Trophoblast cell (in vitro differentiated cells and primary cell): ENCODE data around the gene CCSER2.

Experiments
- DNase-seq, 2 donors: peaks; one replicate each; pipeline ENCODE4 v3.0.0-alpha.2; 2016
- H2AFZ ChIP-seq: 2 replicates; pipeline ENCODE4 v1.6.1; 2013; ENCODE audit warnings: low read length, moderate library complexity, mild to moderate bottlenecking; ENCODE audit not compliant: insufficient read depth, poor library complexity
- H2AK5ac ChIP-seq: 2 replicates; pipeline ENCODE4 v1.6.1; 2013; ENCODE audit warnings: mild to moderate bottlenecking, low read length
- H2BK120ac ChIP-seq: 2 replicates; pipeline ENCODE4 v1.6.1; 2013; ENCODE audit warnings: low read length, mild to moderate bottlenecking, moderate library complexity; ENCODE audit not compliant: insufficient read depth, poor library complexity
- H2BK12ac ChIP-seq: 2 replicates; pipeline ENCODE4 v1.6.1; 2013; ENCODE audit warnings: mild to moderate bottlenecking, low read length, moderate library complexity
- H2BK5ac ChIP-seq: 2 replicates; pipeline ENCODE4 v1.6.1; 2013; ENCODE audit warnings: low read length, low read depth, moderate library complexity, mild to moderate bottlenecking; ENCODE audit not compliant: poor library complexity
- H3K14ac ChIP-seq: 2 replicates; pipeline ENCODE4 v1.6.1; 2013; ENCODE audit warnings: mild to moderate bottlenecking, low read length
- H3K18ac ChIP-seq: 2 replicates; pipeline ENCODE4 v1.6.1; 2013; ENCODE audit warnings: mild to moderate bottlenecking, low read length
- H3K23ac ChIP-seq: 2 replicates; pipeline ENCODE4 v1.6.1; 2013; ENCODE audit warnings: low read length
- H3K27ac ChIP-seq: 2 replicates; pipeline ENCODE4 v1.5.1; 2013; ENCODE audit warnings: low read depth, mild to moderate bottlenecking, inconsistent platforms, low read length, moderate library complexity
- H3K27me3 ChIP-seq: 2 replicates; pipeline ENCODE4 v1.6.1; 2013; ENCODE audit warnings: inconsistent platforms, mild to moderate bottlenecking, low read length, moderate library complexity; ENCODE audit not compliant: insufficient read depth
- H3K36me3 ChIP-seq, 2 experiments: 1 replicate in 1 of 2; 2 replicates in 1 of 2; pipeline ENCODE4 v1.6.1; 2013; ENCODE audit warnings: low read length in 2 of 2, mild to moderate bottlenecking in 2 of 2, moderate library complexity in 1 of 2; ENCODE audit not compliant: insufficient read depth in 2 of 2, control insufficient read depth in 1 of 2
- H3K4ac ChIP-seq: 2 replicates; pipeline ENCODE4 v1.6.1; 2013; ENCODE audit warnings: low read depth, mild to moderate bottlenecking, low read length, moderate library complexity
- H3K4me1 ChIP-seq, 2 experiments: 1 replicate in 1 of 2; 2 replicates in 1 of 2; pipeline ENCODE4 v1.6.1; 2013; ENCODE audit warnings: low read length in 2 of 2, mild to moderate bottlenecking in 2 of 2, moderate library complexity in 1 of 2; ENCODE audit not compliant: insufficient read depth in 2 of 2, control insufficient read depth in 1 of 2
- H3K4me2 ChIP-seq: 2 replicates; pipeline ENCODE4 v1.6.1; 2013; ENCODE audit warnings: inconsistent platforms, mild to moderate bottlenecking, low read length, moderate library complexity
- H3K4me3 ChIP-seq: 2 replicates; pipeline ENCODE4 v1.5.1; 2013; ENCODE audit warnings: mild to moderate bottlenecking, low read depth, low read length, inconsistent platforms
- H3K79me1 ChIP-seq: one replicate; pipeline ENCODE4 v1.6.1; 2013; ENCODE audit warnings: low read length
- H3K79me2 ChIP-seq: 2 replicates; pipeline ENCODE4 v1.6.1; 2013; ENCODE audit warnings: low read length, mild to moderate bottlenecking; ENCODE audit not compliant: control insufficient read depth, insufficient read depth, poor library complexity
- H3K9ac ChIP-seq: 2 replicates; pipeline ENCODE4 v1.6.1; 2013; ENCODE audit warnings: mild to moderate bottlenecking, low read length
- H3K9me3 ChIP-seq: 2 replicates; pipeline ENCODE4 v1.6.1; 2013; ENCODE audit warnings: low read depth, mild to moderate bottlenecking, control low read depth, inconsistent platforms, low read length; ENCODE audit not compliant: insufficient read depth
- H4K12ac ChIP-seq: 2 replicates; pipeline ENCODE4 v1.6.1; 2013; ENCODE audit warnings: low read depth, mild to moderate bottlenecking, low read length, moderate library complexity
- H4K8ac ChIP-seq: 2 replicates; pipeline ENCODE4 v1.6.1; 2013; ENCODE audit warnings: low read depth, mild to moderate bottlenecking, low read length, moderate library complexity
- H4K91ac ChIP-seq: one replicate; pipeline ENCODE4 v1.6.1; 2013; ENCODE audit warnings: low read depth, mild to moderate bottlenecking, low read length, moderate library complexity
- WGBS: extraction: QIAGEN DNeasy Blood & Tissue Kit; methylation state at CpG from one replicate; pipeline ENCODE4 v1.1.7; 2013; ENCODE audit warnings: missing lambda C conversion rate; ENCODE audit not compliant: insufficient read length, insufficient coverage; ENCODE audit errors: extremely low coverage; 5-methylcytosine and 5-hydroxymethylcytosine counted together

Gene CCSER2

GRCh38 chr10:84550756-84551436 lies 222.5 kb downstream of the CCSER2 start:
- Histone ChIP-seq H4K91ac (no peak overlapping the region), H3K79me1 (no peaks in the 10 kb centered on the region), H3K27me3 (no peaks in the 10 kb centered on the region), H3K23ac (no peak overlapping the region), H2AK5ac (no peak overlapping the region), H3K36me3 (no peaks in the 10 kb centered on the region), H3K18ac (no peak overlapping the region), H3K4me2 (no peak overlapping the region), H3K9ac (no peak overlapping the region), H2BK5ac (no peak overlapping the region), H3K4me1 (no peaks in the 10 kb centered on the region), H3K4me3 (no peak overlapping the region), H3K4ac (no peak overlapping the region), H3K14ac (no peak overlapping the region), H4K8ac (no peak overlapping the region), H3K9me3 (no peaks in the 10 kb centered on the region), H2BK12ac (no peak overlapping the region), H3K79me2 (no peaks in the 10 kb centered on the region), H4K12ac (no peak overlapping the region), H2AFZ (no peak overlapping the region), H2BK120ac (no peak overlapping the region), H3K27ac (no peak overlapping the region)
- no CpG with 5 or more reads among the region's 5 CpGs for whole genome bisulfite sequencing
- DNase-seq: no peak

- H3K23ac ChIP-seq: no peak overlapping the region
- no peak overlapping the region for H4K91ac ChIP-seq
- H3K4ac ChIP-seq: no peak overlapping the region
- no peaks in the 10 kb centered on the region for H3K9me3 ChIP-seq
- no peak overlapping the region for H3K4me2 ChIP-seq
- no peaks in the 10 kb centered on the region for H3K4me1 ChIP-seq
- H3K27ac ChIP-seq: no peak overlapping the region
- H2BK12ac ChIP-seq: no peak overlapping the region
- no peak overlapping the region for H3K14ac ChIP-seq
- DNase-seq: no peak
- WGBS: no CpG with 5 or more reads among the region's 6 CpGs
- H3K36me3 ChIP-seq: no peaks in the 10 kb centered on the region
- no peaks in the 10 kb centered on the region for H3K27me3 ChIP-seq
- no peak overlapping the region for H2AFZ ChIP-seq
- H3K79me1 ChIP-seq: no peaks in the 10 kb centered on the region
- no peak overlapping the region for H4K8ac ChIP-seq
- H3K18ac ChIP-seq: no peak overlapping the region
- H2AK5ac ChIP-seq: no peak overlapping the region
- H2BK5ac ChIP-seq: no peak overlapping the region
- H3K4me3 ChIP-seq: no peak overlapping the region
- H3K9ac ChIP-seq: no peak overlapping the region
- no peaks in the 10 kb centered on the region for H3K79me2 ChIP-seq
- H4K12ac ChIP-seq: no peak overlapping the region
- H2BK120ac ChIP-seq: no peak overlapping the region
Measured at GRCh38 chr10:84551437-84552120, 223.2 kb downstream of the CCSER2 start.

GRCh38 chr10:84552478-84552877 lies 224.1 kb downstream of the CCSER2 start:
- H3K4ac ChIP-seq: no peak overlapping the region
- no peaks in the 10 kb centered on the region for H3K79me1 ChIP-seq
- H3K23ac ChIP-seq: no peak overlapping the region
- H3K4me1 ChIP-seq: no peaks in the 10 kb centered on the region
- H4K91ac ChIP-seq: no peak overlapping the region
- H2BK12ac ChIP-seq: no peak overlapping the region
- H2BK5ac ChIP-seq: no peak overlapping the region
- no peak overlapping the region for H4K8ac ChIP-seq
- no peaks in the 10 kb centered on the region for H3K79me2 ChIP-seq
- no peak overlapping the region for H3K27ac ChIP-seq
- no peaks in the 10 kb centered on the region for H3K27me3 ChIP-seq
- H3K4me2 ChIP-seq: no peak overlapping the region
- no peak overlapping the region for H3K14ac ChIP-seq
- H2AFZ ChIP-seq: no peak overlapping the region
- no peak overlapping the region for H3K18ac ChIP-seq
- no peak overlapping the region for H4K12ac ChIP-seq
- no CpG with 5 or more reads among the region's 3 CpGs for WGBS
- H2BK120ac ChIP-seq: no peak overlapping the region
- no peaks in the 10 kb centered on the region for H3K9me3 ChIP-seq
- no peak for DNase-seq
- H3K36me3 ChIP-seq: no peaks in the 10 kb centered on the region
- H3K4me3 ChIP-seq: no peak overlapping the region
- H3K9ac ChIP-seq: no peak overlapping the region
- H2AK5ac ChIP-seq: no peak overlapping the region

GRCh38 chr10:84562592-84562991 lies 234.2 kb downstream of the CCSER2 start:
- H3K79me2 ChIP-seq: no peaks in the 10 kb centered on the region
- no CpG with 5 or more reads among the region's 6 CpGs for WGBS
- no peak overlapping the region for H4K12ac ChIP-seq
- H3K27ac ChIP-seq: no peak overlapping the region
- no peak overlapping the region for H2BK120ac ChIP-seq
- H3K14ac ChIP-seq: no peak overlapping the region
- H3K9me3 ChIP-seq: no peaks in the 10 kb centered on the region
- H3K4ac ChIP-seq: no peak overlapping the region
- H3K4me2 ChIP-seq: no peak overlapping the region
- no peaks in the 10 kb centered on the region for H3K36me3 ChIP-seq
- no peaks in the 10 kb centered on the region for H3K27me3 ChIP-seq
- no peak overlapping the region for H3K4me3 ChIP-seq
- H3K23ac ChIP-seq: no peak overlapping the region
- H2AK5ac ChIP-seq: no peak overlapping the region
- DNase-seq: no peak
- no peak overlapping the region for H2AFZ ChIP-seq
- H2BK5ac ChIP-seq: no peak overlapping the region
- no peak overlapping the region for H4K91ac ChIP-seq
- H2BK12ac ChIP-seq: no peak overlapping the region
- no peaks in the 10 kb centered on the region for H3K79me1 ChIP-seq
- no peak overlapping the region for H3K18ac ChIP-seq
- no peak overlapping the region for H3K9ac ChIP-seq
- no peak overlapping the region for H4K8ac ChIP-seq
- no peaks in the 10 kb centered on the region for H3K4me1 ChIP-seq
